ENCODE results near the gene GNAT3.

DNA sequence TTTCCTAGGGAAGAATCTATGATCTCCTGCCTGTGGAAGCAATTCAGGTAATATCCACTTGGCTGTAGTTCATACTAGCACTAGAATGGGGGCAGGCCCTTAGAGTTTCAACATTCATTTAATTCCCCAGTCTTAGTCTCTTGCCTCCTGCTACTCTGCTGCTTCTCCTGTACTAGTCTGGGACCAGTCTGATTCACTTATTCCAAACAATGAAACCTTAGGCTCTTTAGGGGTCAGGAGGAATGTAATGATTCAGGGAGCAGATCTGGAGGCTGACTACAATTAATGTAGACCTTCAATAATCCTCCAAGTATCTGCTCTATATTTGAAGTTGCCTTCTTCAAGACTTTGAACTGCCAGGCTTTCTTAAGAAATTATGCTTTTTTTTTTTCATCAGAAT, 101.8 kb downstream of the GNAT3 start:
- TF ChIP-seq, protein P1, sequence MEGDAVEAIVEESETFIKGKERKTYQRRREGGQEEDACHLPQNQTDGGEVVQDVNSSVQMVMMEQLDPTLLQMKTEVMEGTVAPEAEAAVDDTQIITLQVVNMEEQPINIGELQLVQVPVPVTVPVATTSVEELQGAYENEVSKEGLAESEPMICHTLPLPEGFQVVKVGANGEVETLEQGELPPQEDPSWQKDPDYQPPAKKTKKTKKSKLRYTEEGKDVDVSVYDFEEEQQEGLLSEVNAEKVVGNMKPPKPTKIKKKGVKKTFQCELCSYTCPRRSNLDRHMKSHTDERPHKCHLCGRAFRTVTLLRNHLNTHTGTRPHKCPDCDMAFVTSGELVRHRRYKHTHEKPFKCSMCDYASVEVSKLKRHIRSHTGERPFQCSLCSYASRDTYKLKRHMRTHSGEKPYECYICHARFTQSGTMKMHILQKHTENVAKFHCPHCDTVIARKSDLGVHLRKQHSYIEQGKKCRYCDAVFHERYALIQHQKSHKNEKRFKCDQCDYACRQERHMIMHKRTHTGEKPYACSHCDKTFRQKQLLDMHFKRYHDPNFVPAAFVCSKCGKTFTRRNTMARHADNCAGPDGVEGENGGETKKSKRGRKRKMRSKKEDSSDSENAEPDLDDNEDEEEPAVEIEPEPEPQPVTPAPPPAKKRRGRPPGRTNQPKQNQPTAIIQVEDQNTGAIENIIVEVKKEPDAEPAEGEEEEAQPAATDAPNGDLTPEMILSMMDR (IDR thresholded peaks at IDR 0.05; ENCODE audit: control extremely low read depth in 1 of 3, insufficient read depth in 1 of 3, low read depth in 1 of 3, low read length in 3 of 3): no peak
- TF ChIP-seq ZNF274 (IDR thresholded peaks at IDR 0.05; ENCODE audit: borderline replicate concordance, extremely low read depth, low read length) (no peak), EGR1 (IDR thresholded peaks at IDR 0.05; ENCODE audit: borderline replicate concordance, low read depth, low read length) (no peak), FOSL1 (IDR thresholded peaks at IDR 0.05; ENCODE audit: insufficient read depth, low read depth, low read length) (no peak), TAF1 (IDR thresholded peaks at IDR 0.05; ENCODE audit: low read depth, low read length) (no peak)

All from H1 (cell line).